GM23248 (cell line): ENCODE results near the gene AFDN. TPM values are rescaled to one million over a fixed set of nuclear protein-coding genes. Genes with fewer than 3 reads are reported as not detected.

Experiments used
- DNase-seq: peaks from one replicate; pipeline ENCODE4 v3.0.0-alpha.2; 2015
- H2AFZ ChIP-seq: fragments of 200-600 bp; sonication (generic); 2 replicates; pipeline ENCODE4 v1.6.1; 2016; ENCODE audit warnings: antibody characterized with exemption
- H3F3A ChIP-seq: fragments of 200-600 bp; sonication (generic); 2 replicates; pipeline ENCODE4 v1.6.1; 2016; ENCODE audit warnings: mild to moderate bottlenecking, antibody characterized with exemption, mixed run types; ENCODE audit not compliant: insufficient read depth
- H3K27ac ChIP-seq: fragments of 200-600 bp; sonication (generic); 2 replicates; pipeline ENCODE4 v1.5.1; 2016; ENCODE audit warnings: mild to moderate bottlenecking
- H3K27me3 ChIP-seq: fragments of 200-600 bp; sonication (generic); replicated peaks from 2 replicates; pipeline ENCODE4 v1.6.1; 2016; ENCODE audit warnings: mild to moderate bottlenecking; ENCODE audit not compliant: insufficient read depth
- H3K36me3 ChIP-seq: fragments of 200-600 bp; sonication (generic); 2 replicates; pipeline ENCODE4 v1.6.1; 2016; ENCODE audit warnings: low read depth, mild to moderate bottlenecking
- H3K4me1 ChIP-seq: fragments of 200-600 bp; sonication (generic); 2 replicates; pipeline ENCODE4 v1.6.1; 2016; ENCODE audit warnings: mild to moderate bottlenecking; ENCODE audit not compliant: insufficient read depth
- H3K4me2 ChIP-seq: fragments of 200-600 bp; sonication (generic); one replicate; pipeline ENCODE4 v1.6.1; 2016; ENCODE audit warnings: mild to moderate bottlenecking; ENCODE audit not compliant: unreplicated experiment
- H3K4me3 ChIP-seq: fragments of 200-600 bp; sonication (generic); 2 replicates; pipeline ENCODE4 v1.5.1; 2016; ENCODE audit warnings: mild to moderate bottlenecking
- H3K79me2 ChIP-seq: fragments of 200-600 bp; sonication (generic); 2 replicates; pipeline ENCODE4 v1.6.1; 2016; ENCODE audit warnings: mild to moderate bottlenecking; ENCODE audit not compliant: insufficient read depth
- H3K9ac ChIP-seq: fragments of 200-600 bp; sonication (generic); 2 replicates; pipeline ENCODE4 v1.6.1; 2016; ENCODE audit warnings: mild to moderate bottlenecking
- H3K9me2 ChIP-seq: fragments of 200-600 bp; sonication (generic); 2 replicates; pipeline ENCODE4 v1.6.1; 2016; ENCODE audit warnings: mixed run types, mild to moderate bottlenecking, moderate library complexity; ENCODE audit not compliant: insufficient read depth
- H3K9me3 ChIP-seq: fragments of 200-600 bp; sonication (generic); one replicate; pipeline ENCODE4 v1.6.1; 2017; ENCODE audit warnings: low read depth
- H4K20me1 ChIP-seq: fragments of 200-600 bp; sonication (generic); 2 replicates; pipeline ENCODE4 v1.6.0; 2016; ENCODE audit not compliant: insufficient read depth
- EZH2 ChIP-seq: fragments of 200-600 bp; sonication (generic); IDR thresholded peaks from 2 replicates; pipeline ENCODE4 v1.6.1; 2018; ENCODE audit warnings: antibody characterized with exemption, mild to moderate bottlenecking; ENCODE audit not compliant: insufficient read depth, poor library complexity, severe bottlenecking
- EZH2phosphoT487 ChIP-seq: fragments of 200-600 bp; sonication (generic); IDR thresholded peaks from 2 replicates; pipeline ENCODE4 v1.6.1; 2018; ENCODE audit warnings: antibody characterized with exemption, moderate library complexity, mild to moderate bottlenecking, low read depth; ENCODE audit not compliant: insufficient read depth
- WGBS, 2 experiments: methylation state at CpG; one replicate each; pipeline ENCODE4 v1.1.6; 2015 to 2017; ENCODE audit warnings: low lambda C conversion rate in 2 of 2, low coverage in 1 of 2; ENCODE audit errors: missing lambda C conversion rate in 2 of 2; 5-methylcytosine and 5-hydroxymethylcytosine counted together
- in situ Hi-C: fragments of 300-500 bp; cut with MboI; formaldehyde crosslinking; loops from 2 replicates; pipeline ENCODE4 v1.15.0; 2020
- polyA plus RNA-seq: library from polyadenylated mRNA; unstranded; fragments of >200 nt; fragmentation: Nextera tagmentation; extraction: Ambion mirVana; gene quantifications from 2 replicates; pipeline ENCODE4 v1.2.1, GENCODE V29; 2016
- total RNA-seq: library from RNA; depleted of rRNA; stranded (reverse); fragments of >200 nt; shearing (Covaris generic); gene quantifications from 2 replicates; pipeline ENCODE4 v1.2.3, GENCODE V29; 2014

AFDN gene
- total and polyA plus RNA-seq, 2 experiments from 2014 or later: 4.5 to 13.8 TPM

- H3K4me3 ChIP-seq: no peak overlapping the region
- TF ChIP-seq EZH2: no peak
- no peak for TF ChIP-seq EZH2phosphoT487
- H3K36me3 ChIP-seq: no peaks in the 10 kb centered on the region
- no peak for DNase-seq
- no peak overlapping the region for H3K4me2 ChIP-seq
- H3K27me3 ChIP-seq: no peaks in the 10 kb centered on the region
- WGBS, 2 experiments: 64 to 70% methylated on average over 15 of the region's 15 CpGs
- H4K20me1 ChIP-seq: no peaks in the 10 kb centered on the region
- H3K27ac ChIP-seq: no peak overlapping the region
- in situ Hi-C loops: no loop called here
- no peaks in the 10 kb centered on the region for H3K4me1 ChIP-seq
- H3K9me2 ChIP-seq: no peaks in the 10 kb centered on the region
- no peak overlapping the region for H3K9ac ChIP-seq
- no peak overlapping the region for H2AFZ ChIP-seq
- H3K79me2 ChIP-seq: no peaks in the 10 kb centered on the region
- H3K9me3 ChIP-seq: no peaks in the 10 kb centered on the region
- no peaks in the 10 kb centered on the region for H3F3A ChIP-seq
These were observed 45.5 kb upstream of the AFDN start for GRCh38 chr6:167781066-167781767.

GRCh38 chr6:167781868-167782267, 44.8 kb upstream of the AFDN start:
- H4K20me1 ChIP-seq: no peaks in the 10 kb centered on the region
- H2AFZ ChIP-seq: no peak overlapping the region
- no peak overlapping the region for H3K27ac ChIP-seq
- H3K4me2 ChIP-seq: no peak overlapping the region
- H3K4me3 ChIP-seq: no peak overlapping the region
- no peak for TF ChIP-seq EZH2
- no peak for TF ChIP-seq EZH2phosphoT487
- no peaks in the 10 kb centered on the region for H3K79me2 ChIP-seq
- H3K27me3 ChIP-seq: no peaks in the 10 kb centered on the region; the same call in 1 of the 2 replicates
- no peaks in the 10 kb centered on the region for H3K36me3 ChIP-seq
- no peaks in the 10 kb centered on the region for H3K9me3 ChIP-seq
- DNase-seq: no peak
- 69 to 78% methylated on average over 9 of the region's 9 CpGs for WGBS, 2 experiments
- in situ Hi-C loops: no loop called here
- H3F3A ChIP-seq: no peaks in the 10 kb centered on the region
- no peaks in the 10 kb centered on the region for H3K9me2 ChIP-seq
- H3K9ac ChIP-seq: no peak overlapping the region
- H3K4me1 ChIP-seq: no peaks in the 10 kb centered on the region

- no peaks in the 10 kb centered on the region for H3F3A ChIP-seq
- H3K4me3 ChIP-seq: no peak overlapping the region
- no peaks in the 10 kb centered on the region for H3K9me3 ChIP-seq
- H2AFZ ChIP-seq: no peak overlapping the region
- TF ChIP-seq EZH2: no peak
- TF ChIP-seq EZH2phosphoT487: no peak
- H3K9ac ChIP-seq: no peak overlapping the region
- H3K79me2 ChIP-seq: no peaks in the 10 kb centered on the region
- in situ Hi-C loops: no loop called here
- 62 to 71% methylated on average over 4 of the region's 4 CpGs for WGBS, 2 experiments
- H3K9me2 ChIP-seq: no peaks in the 10 kb centered on the region
- no peak overlapping the region for H3K27ac ChIP-seq
- no peak overlapping the region for H3K4me2 ChIP-seq
- no peaks in the 10 kb centered on the region for H3K36me3 ChIP-seq
- no peaks in the 10 kb centered on the region for H4K20me1 ChIP-seq
- no peaks in the 10 kb centered on the region for H3K4me1 ChIP-seq
- H3K27me3 ChIP-seq: no peaks in the 10 kb centered on the region; the same call in 1 of the 2 replicates
- no peak for DNase-seq
These were observed 43.8 kb upstream of the AFDN start for GRCh38 chr6:167782698-167783517.

GRCh38 chr6:167786853-167787675, 39.6 kb upstream of the AFDN start:
- Histone ChIP-seq H3K9ac (no peak overlapping the region), H3K79me2 (no peaks in the 10 kb centered on the region), H3K9me2 (no peaks in the 10 kb centered on the region), H3K4me3 (no peak overlapping the region), H2AFZ (no peak overlapping the region), H4K20me1 (no peaks in the 10 kb centered on the region), H3K27me3 (no peaks in the 10 kb centered on the region; the same call in 1 of the 2 replicates), H3F3A (no peaks in the 10 kb centered on the region), H3K4me2 (no peak overlapping the region), H3K36me3 (no peaks in the 10 kb centered on the region), H3K9me3 (no peaks in the 10 kb centered on the region), H3K4me1 (no peaks in the 10 kb centered on the region), H3K27ac (no peak overlapping the region)
- 65 to 69% methylated on average over 10 of the region's 10 CpGs for WGBS, 2 experiments
- in situ Hi-C loops: no loop called here
- TF ChIP-seq EZH2 (no peak), EZH2phosphoT487 (no peak)
- DNase-seq: no peak
